GM12872 (cell line): ENCODE data around the gene ELOVL6.

Source experiments
- CTCF ChIP-seq: IDR thresholded peaks from 3 replicates; pipeline ENCODE4 v1.5.1; 2011; ENCODE audit warnings: low read depth, mild to moderate bottlenecking, low read length, moderate library complexity; ENCODE audit not compliant: insufficient read depth

ELOVL6 gene

GRCh38 chr4:110195561-110196205 is 2.7 kb downstream of the ELOVL6 start:
- TF ChIP-seq CTCF = no peak

GRCh38 chr4:110193822-110194761 is 4.3 kb downstream of the ELOVL6 start:
- TF ChIP-seq CTCF = no peak

GRCh38 chr4:110190249-110190648 is 8.2 kb downstream of the ELOVL6 start:
- no peak for TF ChIP-seq CTCF

- TF ChIP-seq CTCF = no peak
These were observed 10.3 kb downstream of the ELOVL6 start for GRCh38 chr4:110188113-110188512.

- TF ChIP-seq CTCF = no peak
These were observed 13.6 kb downstream of the ELOVL6 start for GRCh38 chr4:110184791-110185155.

GRCh38 chr4:110184140-110184790 is 14.2 kb downstream of the ELOVL6 start:
- TF ChIP-seq CTCF = no peak

GRCh38 chr4:110183643-110184042 is 14.8 kb downstream of the ELOVL6 start:
- no peak for TF ChIP-seq CTCF
